H1 (cell line): ENCODE results near the gene FXYD5. TPM values are rescaled to one million over a fixed set of nuclear protein-coding genes. Genes with fewer than 3 reads are reported as not detected.

ENCODE experiments used
- CTCF ChIA-PET: fragments of 300-600 bp; sonication (Branson Sonifier 250); formaldehyde crosslinking; loops from one replicate; lab custom pipeline; 2021; ENCODE audit not compliant: partially characterized antibody; lab: Charles Lee
- POLR2A ChIA-PET: fragments of 300-600 bp; sonication (Branson Sonifier 250); formaldehyde crosslinking; loops from one replicate; lab custom pipeline; 2021; ENCODE audit warnings: inconsistent platforms; ENCODE audit not compliant: partially characterized antibody; lab: Charles Lee
- DNase-seq, 2 experiments: peaks; one replicate each; pipeline versions ENCODE4 v3.0.0 to v3.0.0-alpha.2; 2010 to 2022; ENCODE audit warnings: low spot score in 2 of 2, low read depth in 1 of 2, mixed read lengths in 1 of 2
- FAIRE-seq: peaks from 2 replicates; lab custom pipeline; 2011; peaks lifted over from hg19 to GRCh38; lab: Jason Lieb, UNC
- H2AFZ ChIP-seq: 2 replicates; pipeline ENCODE4 v1.8.1; 2012; ENCODE audit warnings: low read length, inconsistent platforms
- H2AK5ac ChIP-seq: 2 replicates; pipeline ENCODE4 v1.6.1; 2013; ENCODE audit warnings: low read depth, low read length
- H2BK120ac ChIP-seq: replicated peaks from 2 replicates; pipeline ENCODE3; 2013; ENCODE audit warnings: low read depth, low read length, inconsistent platforms
- H2BK12ac ChIP-seq: 2 replicates; pipeline ENCODE4 v1.6.1; 2013; ENCODE audit warnings: low read depth, low read length
- H2BK15ac ChIP-seq: 2 replicates; pipeline ENCODE4 v1.6.1; 2013; ENCODE audit warnings: low read length
- H2BK20ac ChIP-seq: 2 replicates; pipeline ENCODE4 v1.6.1; 2013; ENCODE audit warnings: low read length
- H2BK5ac ChIP-seq: 2 replicates; pipeline ENCODE4 v1.6.1; 2013; ENCODE audit warnings: low read depth, low read length
- H3K14ac ChIP-seq: 2 replicates; pipeline ENCODE4 v1.6.1; 2013; ENCODE audit warnings: inconsistent platforms; ENCODE audit not compliant: insufficient read length
- H3K18ac ChIP-seq: 2 replicates; pipeline ENCODE4 v1.6.1; 2013; ENCODE audit warnings: low read length; ENCODE audit errors: extremely low read depth
- H3K23ac ChIP-seq: 2 replicates; pipeline ENCODE4 v1.6.1; 2013; ENCODE audit warnings: inconsistent platforms; ENCODE audit not compliant: insufficient read length
- H3K23me2 ChIP-seq: 2 replicates; pipeline ENCODE4 v1.6.1; 2013; ENCODE audit warnings: low read depth, low read length
- H3K27ac ChIP-seq: 2 replicates; pipeline ENCODE4 v1.6.1; 2011; ENCODE audit warnings: low read depth, low read length, inconsistent platforms
- H3K27me3 ChIP-seq, 4 experiments: replicated peaks in 1 of 4; 1 replicate in 1 of 4; 2 replicates in 3 of 4; pipeline versions ENCODE4 v1.6.1 to v1.8.1; 2011 to 2013; ENCODE audit warnings: low read length in 3 of 4, mild to moderate bottlenecking in 3 of 4, inconsistent platforms in 2 of 4, mixed read lengths in 2 of 4, moderate library complexity in 1 of 4; ENCODE audit not compliant: control insufficient read depth in 3 of 4, insufficient read depth in 3 of 4; ENCODE audit errors: extremely low read depth in 1 of 4
- H3K36me3 ChIP-seq, 4 experiments: 2 replicates each; pipeline versions ENCODE4 v1.6.1 to v1.8.1; 2011 to 2013; ENCODE audit warnings: mild to moderate bottlenecking in 4 of 4, low read length in 3 of 4, moderate library complexity in 2 of 4, control low read depth in 1 of 4, inconsistent platforms in 1 of 4; ENCODE audit not compliant: insufficient read depth in 4 of 4, control insufficient read depth in 2 of 4
- H3K4ac ChIP-seq: replicated peaks from 2 replicates; pipeline ENCODE3; 2013; ENCODE audit warnings: low read length, low read depth, mixed read lengths, inconsistent platforms; ENCODE audit not compliant: insufficient read length
- H3K4me1 ChIP-seq, 4 experiments: replicated peaks in 1 of 4; 1 replicate in 1 of 4; 2 replicates in 3 of 4; pipeline versions ENCODE4 v1.6.1 to v1.8.1; 2011 to 2013; ENCODE audit warnings: low read length in 3 of 4, inconsistent platforms in 2 of 4, mixed read lengths in 1 of 4; ENCODE audit not compliant: insufficient read depth in 4 of 4, control insufficient read depth in 3 of 4
- H3K4me2 ChIP-seq, 2 experiments: 2 replicates each; pipeline versions ENCODE4 v1.6.1 to v1.8.1; 2011 to 2013; ENCODE audit warnings: low read depth in 2 of 2, low read length in 2 of 2, control low read depth in 1 of 2, inconsistent platforms in 1 of 2, mild to moderate bottlenecking in 1 of 2; ENCODE audit not compliant: insufficient read depth in 1 of 2
- H3K4me3 ChIP-seq, 4 experiments: fragments of 200-600, 300-600 bp in 1 of 4; sonication (generic), shearing (Covaris generic), sonication (Bioruptor Twin) in 1 of 4; 2 replicates each; pipeline versions ENCODE4 v1.5.1 to v1.8.1; 2011 to 2016; ENCODE audit warnings: low read length in 4 of 4, low read depth in 3 of 4, control low read depth in 2 of 4, inconsistent platforms in 2 of 4, mild to moderate bottlenecking in 2 of 4, mixed read lengths in 1 of 4, moderate library complexity in 1 of 4; ENCODE audit not compliant: insufficient read depth in 2 of 4; ENCODE audit errors: extremely low read depth in 1 of 4
- H3K56ac ChIP-seq: replicated peaks from 2 replicates; pipeline ENCODE3; 2013; ENCODE audit warnings: low read depth, mild to moderate bottlenecking, mixed read lengths, low read length, inconsistent platforms; ENCODE audit not compliant: insufficient read length
- H3K79me1 ChIP-seq: 2 replicates; pipeline ENCODE4 v1.6.1; 2013; ENCODE audit warnings: low read depth, low read length, control low read depth
- H3K79me2 ChIP-seq, 2 experiments: 2 replicates each; pipeline versions ENCODE4 v1.6.1 to v1.8.1; 2012 to 2013; ENCODE audit warnings: low read length in 2 of 2, mild to moderate bottlenecking in 2 of 2, inconsistent platforms in 1 of 2; ENCODE audit not compliant: insufficient read depth in 2 of 2, control insufficient read depth in 1 of 2
- H3K9ac ChIP-seq, 4 experiments: replicated peaks in 1 of 4; 1 replicate in 1 of 4; 2 replicates in 3 of 4; pipeline versions ENCODE4 v1.6.1 to v1.8.1; 2011 to 2013; ENCODE audit warnings: low read depth in 3 of 4, low read length in 3 of 4, control low read depth in 2 of 4, mild to moderate bottlenecking in 2 of 4, moderate library complexity in 2 of 4, inconsistent platforms in 1 of 4; ENCODE audit errors: extremely low read depth in 1 of 4
- H3K9me3 ChIP-seq, 2 experiments: 2 replicates each; pipeline versions ENCODE4 v1.6.1 to v1.8.1; 2012 to 2013; ENCODE audit warnings: mild to moderate bottlenecking in 2 of 2, moderate library complexity in 2 of 2, control low read depth in 1 of 2, inconsistent platforms in 1 of 2, low read depth in 1 of 2, low read length in 1 of 2, mixed read lengths in 1 of 2; ENCODE audit not compliant: insufficient read depth in 2 of 2
- H4K20me1 ChIP-seq, 2 experiments: replicated peaks in 1 of 2; 2 replicates each; pipeline versions ENCODE3 to v1.8.1; 2011 to 2013; ENCODE audit warnings: inconsistent platforms in 2 of 2, low read length in 2 of 2, mild to moderate bottlenecking in 1 of 2; ENCODE audit not compliant: insufficient read depth in 2 of 2, control insufficient read depth in 1 of 2
- H4K5ac ChIP-seq: 2 replicates; pipeline ENCODE4 v1.6.1; 2013; ENCODE audit warnings: low read length, low read depth, mixed read lengths, inconsistent platforms; ENCODE audit not compliant: insufficient read length
- H4K8ac ChIP-seq: 2 replicates; pipeline ENCODE4 v1.8.0; 2013; ENCODE audit warnings: mild to moderate bottlenecking, moderate library complexity, low read length, inconsistent platforms; ENCODE audit not compliant: insufficient read depth; ENCODE audit errors: extremely low read depth
- H4K91ac ChIP-seq: replicated peaks from 2 replicates; pipeline ENCODE3; 2013; ENCODE audit warnings: low read length, mixed read lengths, inconsistent platforms; ENCODE audit not compliant: insufficient read length
- CTCF ChIP-seq, 3 experiments: IDR thresholded peaks; 1 replicate in 2 of 3; 2 replicates in 1 of 3; pipeline versions ENCODE4 v1.5.1 to v1.6.1; 2011; ENCODE audit warnings: low read length in 3 of 3, mild to moderate bottlenecking in 3 of 3, inconsistent platforms in 2 of 3, low read depth in 1 of 3, moderate library complexity in 1 of 3; ENCODE audit not compliant: insufficient read depth in 1 of 3; ENCODE audit errors: control extremely low read depth in 1 of 3
- GTF2F1 ChIP-seq: IDR thresholded peaks from 2 replicates; pipeline ENCODE4 v1.6.1; 2012; ENCODE audit warnings: low read depth, low read length, improper control_type of control experiment, borderline replicate concordance
- HDAC2 ChIP-seq, 2 experiments: fragments of 300-600 bp in 1 of 2; sonication (generic) in 1 of 2; IDR thresholded peaks; 2 replicates each; pipeline ENCODE4 v1.6.1; 2011 to 2012; ENCODE audit warnings: low read depth in 2 of 2, low read length in 2 of 2, mild to moderate bottlenecking in 2 of 2, moderate library complexity in 2 of 2, borderline replicate concordance in 1 of 2, inconsistent platforms in 1 of 2
- POLR2AphosphoS5 ChIP-seq: IDR thresholded peaks from 2 replicates; pipeline ENCODE4 v1.6.1; 2011; ENCODE audit warnings: low read depth, low read length
- POU5F1 ChIP-seq: IDR thresholded peaks from 2 replicates; pipeline ENCODE4 v1.6.1; 2011; ENCODE audit warnings: low read depth, mild to moderate bottlenecking, low read length, moderate library complexity
- SIX5 ChIP-seq: IDR thresholded peaks from 2 replicates; pipeline ENCODE4 v1.6.1; 2011; ENCODE audit warnings: mild to moderate bottlenecking, low read depth, low read length
- SUZ12 ChIP-seq: fragments of 200-600 bp; sonication (generic); IDR thresholded peaks from 2 replicates; pipeline ENCODE4 v1.6.1; 2012; ENCODE audit warnings: mild to moderate bottlenecking, inconsistent platforms, low read length, moderate library complexity, mixed read lengths
- TAF7 ChIP-seq: optimal IDR thresholded peaks from 2 replicates; pipeline ENCODE3; 2011; ENCODE audit warnings: low read depth, mild to moderate bottlenecking, inconsistent platforms, low read length, moderate library complexity, borderline replicate concordance
- TCF12 ChIP-seq: IDR thresholded peaks from 2 replicates; pipeline ENCODE4 v1.6.1; 2011; ENCODE audit warnings: low read depth, mild to moderate bottlenecking, low read length
- WGBS, 2 experiments: shearing (Covaris generic) in 1 of 2; methylation state at CpG; one replicate each; pipeline versions ENCODE4 v1.1.6 to v1.1.7; 2013 to 2015; ENCODE audit warnings: low lambda C conversion rate in 2 of 2, mixed read lengths in 2 of 2, inconsistent platforms in 1 of 2, low coverage in 1 of 2, missing lambda C conversion rate in 1 of 2; ENCODE audit not compliant: insufficient replicate concordance in 2 of 2, insufficient coverage in 1 of 2, insufficient read length in 1 of 2; ENCODE audit errors: extremely low coverage in 1 of 2, missing lambda C conversion rate in 1 of 2; 5-methylcytosine and 5-hydroxymethylcytosine counted together
- polyA plus RNA-seq, 7 experiments: library from polyadenylated mRNA; depleted of rRNA in 3 of 7; stranded (reverse) in 5 of 7; unstranded in 2 of 7; fragments of >200 nt in 5 of 7; fragments of 200-250 nt in 2 of 7; gene quantifications; 1 replicate in 5 of 7; 2 replicates in 1 of 7; 4 replicates in 1 of 7; pipeline versions ENCODE4 v1.2.1 to v1.2.3, GENCODE V29; 2011 to 2013; ENCODE audit warnings: missing spikeins in 2 of 7, mixed read lengths in 2 of 7
- total RNA-seq: library from RNA; stranded (reverse); fragmentation: NEBNext Ultra II Directional; extraction: Animal tissue kit (Norgen Biotek cat#: 25700); gene quantifications from 2 replicates; pipeline ENCODE4 v1.2.1, GENCODE V29; 2021

Gene FXYD5
- total and polyA plus RNA-seq, 2 of the 8 experiments (the other 6 are each of a cell fraction or from before 2014, with no cell fraction given), result 99.0 to 191 TPM

GRCh38 chr19:35168196-35168595 is 13.7 kb downstream of the FXYD5 start:
- Histone ChIP-seq H3K9me3 (0 out of 4 replicates have a peak, but pooled peaks cover 0 to 2% of the 10 kb centered on the region in 2 experiments), H3K56ac (no peak overlapping the region), H3K23ac (no peak overlapping the region), H3K18ac (no peak overlapping the region), H4K8ac (no peak overlapping the region), H3K36me3 (peaks cover 5 to 37% (median 28%) of the 10 kb centered on the region in 4 experiments; a peak in 7 of 8 replicates), H3K4ac (no peak overlapping the region), H2BK15ac (no peak overlapping the region), H3K27ac (no peak overlapping the region), H3K14ac (no peak overlapping the region), H4K91ac (no peak overlapping the region)
- no peak for DNase-seq
- TF ChIP-seq POLR2AphosphoS5, result no peak
- no peak for TF ChIP-seq CTCF (IDR thresholded peaks at IDR 0.05; ENCODE audit: control extremely low read depth in 1 of 3, insufficient read depth in 1 of 3, low read depth in 1 of 3, low read length in 3 of 3)
- no peak for TF ChIP-seq SIX5
- TF ChIP-seq SUZ12, result no peak
- no peak for TF ChIP-seq TAF7
- no peak for TF ChIP-seq TCF12
- TF ChIP-seq POU5F1, result no peak
- TF ChIP-seq GTF2F1, result no peak
- TF ChIP-seq HDAC2 (IDR thresholded peaks at IDR 0.05; ENCODE audit: borderline replicate concordance in 1 of 2, low read depth in 2 of 2, low read length in 2 of 2), result no peak
- TF ChIP-seq, all 59 proteins: peak for 0
- Histone ChIP-seq H3K79me1 (no peaks in the 10 kb centered on the region; the same call in 1 of the 2 replicates), H3K79me2 (no peaks in the 10 kb centered on the region), H3K27me3 (no peaks in the 10 kb centered on the region), H3K4me2 (no peak overlapping the region), H2AFZ (no peak overlapping the region), H2BK12ac (no peak overlapping the region), H3K9ac (no peak overlapping the region), H2BK120ac (no peak overlapping the region), H3K4me3 (no peak overlapping the region), H2BK5ac (no peak overlapping the region), H4K5ac (no peak overlapping the region), H3K23me2 (no peaks in the 10 kb centered on the region), H4K20me1 (no peaks in the 10 kb centered on the region), H3K4me1 (no peaks in the 10 kb centered on the region), H2AK5ac (no peak overlapping the region), H2BK20ac (no peak overlapping the region)
- 85% methylated on average over 3 of the region's 3 CpGs; no CpG with 5 or more reads in 1 of the 2 experiments for WGBS, 2 experiments
- ChIA-PET CTCF (interaction anchor here (0.6 to 3.2 kb wide), 5 partner anchors 11 to 31 kb away, joined by 3 to 16 read pairs (median 4); no protein-coding TSS in a partner anchor), POLR2A (interaction anchor here (0.6 to 1.9 kb wide), 7 partner anchors 9 to 96 kb away, joined by 3 to 8 read pairs (median 4); no protein-coding TSS in a partner anchor)
- no peak for FAIRE-seq
